Epithelial cell of prostate (primary cell): Measurements from ENCODE around the gene TBX15.

Source experiments
- DNase-seq: peaks from one replicate; pipeline ENCODE4 v3.0.0-alpha.2; 2011; ENCODE audit warnings: low read depth, low spot score
- H3K27ac ChIP-seq: fragments of 450-650 bp; 2 replicates; pipeline ENCODE4 v1.5.1; 2017; ENCODE audit warnings: mild to moderate bottlenecking

Gene TBX15

GRCh38 chr1:118986555-118987467 lies 1.3 kb downstream of the TBX15 start:
- DNase-seq, result no peak
- H3K27ac ChIP-seq, result no peak overlapping the region

GRCh38 chr1:118985640-118986554 lies 2.2 kb downstream of the TBX15 start:
- no peak overlapping the region for H3K27ac ChIP-seq
- DNase-seq, result no peak

DNA sequence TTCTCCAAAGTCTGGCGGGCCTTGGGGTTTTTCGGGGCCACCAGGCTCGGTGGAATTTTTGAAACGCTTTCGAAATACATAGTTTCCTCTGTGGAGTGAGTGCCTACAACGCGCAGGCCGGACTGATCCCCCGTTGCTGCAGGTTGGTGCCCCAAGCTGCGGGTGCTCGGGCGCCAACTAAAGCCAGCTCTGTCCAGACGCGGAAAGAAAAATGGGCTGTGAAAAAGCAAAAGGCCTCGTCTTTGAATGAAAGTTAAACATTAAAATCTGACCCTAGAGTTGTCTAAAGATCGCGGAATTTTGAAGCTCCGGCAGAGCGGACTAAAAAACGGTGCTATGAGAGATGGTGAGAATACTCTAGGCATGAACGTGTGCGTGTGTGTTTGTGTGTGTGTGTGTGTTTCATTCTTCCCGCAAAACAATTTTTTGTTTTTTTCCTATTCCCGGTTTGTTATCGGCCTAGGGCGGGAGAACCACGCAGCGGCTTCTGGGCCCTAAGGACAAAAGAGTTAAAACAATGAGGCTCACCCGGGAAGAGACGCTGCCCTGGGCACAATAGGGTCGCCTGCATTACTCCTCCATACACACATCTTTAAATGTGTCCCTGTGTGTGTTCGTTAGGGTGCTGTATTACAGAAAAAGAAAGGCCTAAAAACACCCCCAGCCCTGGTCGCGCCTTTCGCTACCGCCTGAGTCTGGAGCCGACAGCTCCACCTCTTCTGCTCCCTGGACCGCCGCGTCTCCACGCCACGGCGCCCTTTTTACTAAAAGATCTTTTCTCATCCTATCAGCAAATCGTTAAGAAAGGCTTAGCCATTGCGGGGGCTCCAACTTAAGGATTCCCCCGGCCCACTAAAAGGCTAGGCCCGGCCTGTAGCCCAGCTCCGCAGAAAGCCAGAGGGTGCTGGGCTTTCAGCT lies 3.2 kb downstream of the TBX15 start:
- H3K27ac ChIP-seq, result no peak overlapping the region

DNA sequence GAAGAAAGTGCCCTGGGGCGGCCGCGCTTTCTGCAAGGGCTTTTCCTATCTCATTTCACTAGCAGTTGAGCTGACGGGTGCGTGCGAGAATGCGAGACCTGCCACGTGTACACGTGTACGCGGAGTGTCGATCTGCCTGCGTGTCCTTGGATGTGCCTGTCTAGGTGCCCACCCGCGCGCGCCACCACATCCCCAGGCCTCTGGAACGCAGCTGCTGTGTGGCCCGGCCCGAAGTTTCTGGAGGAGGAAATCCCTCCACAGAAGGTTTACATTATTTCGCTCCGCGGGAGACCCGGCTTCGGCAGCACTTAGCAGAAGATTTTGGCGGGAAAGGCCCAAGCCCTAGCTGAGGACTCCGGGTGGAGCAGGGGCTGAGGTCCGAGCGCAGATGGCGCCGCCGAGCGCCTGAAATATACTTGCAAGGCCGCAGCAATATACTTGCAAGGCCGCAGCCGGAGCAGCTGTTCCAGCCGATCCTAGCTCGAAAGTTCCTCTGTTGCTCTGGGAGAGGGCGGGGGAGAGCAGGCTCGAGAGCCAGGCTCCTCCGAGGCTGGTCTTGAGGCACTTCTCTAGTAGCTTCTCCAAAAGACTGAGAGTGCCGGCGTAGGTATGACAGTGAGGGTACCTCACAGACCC lies 3.9 kb downstream of the TBX15 start:
- no peak overlapping the region for H3K27ac ChIP-seq
- DNase-seq, result no peak

More for the DNA sequence above, 3.2 kb downstream of the TBX15 start:
- DNase-seq, result no peak

DNA sequence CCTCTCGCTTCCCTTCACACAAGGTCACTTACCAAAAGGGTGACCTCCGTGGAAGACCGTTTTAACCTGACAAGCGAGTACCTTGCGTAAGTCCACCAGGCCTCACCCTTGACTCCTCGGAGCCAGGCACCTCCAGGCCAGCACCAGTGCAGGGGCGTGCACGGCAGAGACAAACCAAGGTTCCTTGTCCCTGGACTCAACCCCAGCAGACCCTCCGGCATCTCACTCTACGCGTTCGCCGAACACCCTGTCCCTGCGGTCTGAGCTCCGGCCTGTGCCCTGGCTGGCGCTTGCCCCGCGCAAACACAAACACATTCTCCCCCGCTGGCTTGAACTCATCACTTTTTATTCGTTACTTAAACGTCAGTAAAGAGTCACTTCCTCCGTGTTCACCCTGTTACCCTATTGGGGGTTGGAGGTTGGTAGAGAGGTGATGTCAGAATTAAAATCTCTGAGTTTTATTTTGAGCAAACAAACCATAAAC lies 4.5 kb downstream of the TBX15 start:
- DNase-seq, result no peak
- no peak overlapping the region for H3K27ac ChIP-seq

GRCh38 chr1:118982821-118983557 lies 5.2 kb downstream of the TBX15 start:
- H3K27ac ChIP-seq, result no peak overlapping the region

GRCh38 chr1:118982266-118982665 lies 5.9 kb downstream of the TBX15 start:
- DNase-seq, result no peak
- H3K27ac ChIP-seq, result no peak overlapping the region

More at GRCh38 chr1:118982821-118983557, 5.2 kb downstream of the TBX15 start:
- no peak for DNase-seq

DNA sequence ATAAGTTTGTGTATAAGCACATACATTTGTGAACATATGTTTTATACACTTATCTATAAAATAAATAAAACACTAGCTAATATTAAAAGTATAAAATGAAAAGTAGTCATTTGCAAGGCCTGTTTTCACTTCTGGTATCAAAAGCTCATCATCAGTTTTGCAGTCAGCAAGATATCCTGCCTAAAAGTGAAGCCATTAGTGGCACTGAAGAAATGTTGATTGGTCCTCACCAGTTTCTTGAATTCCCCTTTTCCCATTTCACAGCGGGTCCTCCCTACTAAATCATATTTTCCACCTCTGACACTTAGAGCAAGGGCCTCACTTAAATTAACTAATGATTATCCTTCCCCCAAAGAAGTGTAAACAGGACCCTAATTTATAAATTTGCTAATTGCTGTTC lies 6.7 kb downstream of the TBX15 start:
- H3K27ac ChIP-seq, result no peak overlapping the region
- DNase-seq, result no peak

- no peak for DNase-seq
- no peak overlapping the region for H3K27ac ChIP-seq
These were observed 8.2 kb downstream of the TBX15 start for GRCh38 chr1:118979754-118980575.

DNA sequence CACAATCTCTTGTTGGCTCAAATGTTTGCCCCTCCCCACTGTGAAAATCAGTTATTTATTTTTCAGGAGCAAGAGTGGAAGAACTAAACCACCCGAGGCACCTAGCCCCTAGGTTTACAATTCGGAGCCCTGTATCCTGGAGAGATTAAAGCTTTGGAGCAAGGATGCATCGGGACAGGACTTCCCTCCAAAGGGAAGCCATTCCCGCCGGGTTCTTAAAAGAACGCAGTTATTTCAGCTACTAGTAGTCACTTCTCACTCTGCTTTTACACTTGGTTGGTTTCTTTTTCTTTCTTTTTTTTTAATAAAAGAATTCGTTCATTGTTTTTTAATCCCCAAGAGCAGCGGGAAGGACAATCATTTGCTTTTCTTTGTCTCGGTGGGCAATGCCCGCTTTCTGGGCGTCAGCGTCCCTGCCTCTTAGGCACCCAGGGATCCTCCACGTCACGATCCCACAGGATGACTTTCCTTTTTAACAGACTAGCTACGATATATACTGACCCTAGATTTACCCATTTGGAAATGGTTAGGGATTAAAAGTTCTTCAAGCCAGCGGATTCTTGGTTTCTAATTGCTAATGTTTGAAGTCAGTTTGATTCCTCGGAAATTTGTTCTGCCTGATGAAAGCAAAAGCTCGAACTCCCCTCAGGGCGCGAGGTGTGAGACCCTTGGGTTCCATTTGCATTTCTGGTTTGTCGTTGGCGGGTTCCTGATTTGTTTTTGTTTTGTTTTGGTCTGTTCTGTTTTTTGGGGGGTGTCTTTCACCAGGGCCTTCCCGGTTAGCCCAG lies 9.0 kb downstream of the TBX15 start:
- H3K27ac ChIP-seq, result no peak overlapping the region
- DNase-seq, result no peak

- no peak overlapping the region for H3K27ac ChIP-seq
- no peak for DNase-seq
These were observed 10.5 kb downstream of the TBX15 start for GRCh38 chr1:118977600-118977999.

GRCh38 chr1:118974661-118975060 lies 13.5 kb downstream of the TBX15 start:
- DNase-seq, result no peak
- no peak overlapping the region for H3K27ac ChIP-seq

DNA sequence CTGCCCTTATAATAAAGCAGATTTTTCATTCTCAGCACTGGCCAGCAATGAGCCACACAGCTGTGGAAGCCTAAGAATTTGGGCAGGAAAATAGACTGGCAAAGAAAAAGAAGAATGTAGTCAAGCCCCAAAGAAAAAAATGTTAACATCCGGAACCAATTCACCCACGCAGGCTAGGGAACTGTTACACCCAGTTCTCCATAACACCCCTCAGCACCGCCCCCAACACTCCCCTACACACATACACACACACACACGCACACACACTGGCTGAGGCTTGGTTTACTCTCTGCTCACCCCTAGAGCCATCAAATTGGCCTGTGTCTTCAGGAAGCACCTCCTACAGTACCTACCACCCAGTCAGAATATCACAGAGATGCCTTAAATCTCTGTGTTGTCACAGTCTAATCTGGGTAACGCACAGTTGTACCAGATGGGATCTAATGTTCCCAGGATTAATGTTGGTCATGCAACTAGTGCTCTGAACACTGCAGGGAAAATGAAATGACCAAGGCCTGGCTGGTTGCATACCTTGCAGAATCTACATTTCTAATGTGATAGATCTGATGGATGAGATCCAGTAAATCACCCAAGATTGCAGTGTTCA lies 14.5 kb downstream of the TBX15 start:
- no peak overlapping the region for H3K27ac ChIP-seq
- DNase-seq, result no peak

DNA sequence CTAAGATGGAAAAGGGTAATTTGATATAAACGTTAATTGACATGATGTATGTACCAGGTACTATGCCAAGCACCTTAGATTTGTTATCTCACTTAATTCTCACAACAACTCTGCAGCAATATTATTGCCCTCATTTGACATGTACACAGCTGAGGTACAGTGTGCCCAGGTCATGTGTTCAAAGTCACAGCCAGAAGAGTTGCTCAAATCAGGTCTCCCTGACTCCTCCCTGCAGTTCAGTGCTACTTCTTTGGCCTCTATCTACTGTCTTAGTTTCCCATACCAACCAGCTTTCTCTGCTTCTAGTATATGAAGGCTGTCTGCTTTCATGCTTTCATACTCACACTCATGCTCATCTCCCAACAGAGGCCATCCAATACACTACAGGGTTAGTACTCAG lies 15.1 kb downstream of the TBX15 start:
- no peak overlapping the region for H3K27ac ChIP-seq

DNA sequence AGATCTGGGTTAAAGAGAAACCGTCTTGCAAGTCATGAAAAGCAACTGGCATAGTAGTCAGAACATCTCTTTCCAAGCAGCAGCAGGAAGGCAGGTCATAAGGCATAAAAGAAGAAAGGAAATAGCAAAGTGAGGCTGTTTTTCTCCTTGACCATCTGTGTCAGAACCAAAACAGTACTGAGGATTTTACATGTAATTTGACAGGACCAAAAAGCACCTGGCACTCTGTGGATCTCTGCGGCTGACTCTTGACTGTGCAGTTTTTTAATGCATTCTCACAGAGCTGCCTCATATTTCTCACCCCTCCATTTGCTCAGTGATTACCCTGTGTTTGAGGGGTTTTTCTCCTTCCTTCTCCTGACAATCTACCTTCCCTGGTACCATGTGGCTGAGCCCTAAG lies 17.7 kb downstream of the TBX15 start:
- DNase-seq, result no peak
- H3K27ac ChIP-seq, result no peak overlapping the region

More for the DNA sequence above, 15.1 kb downstream of the TBX15 start:
- no peak for DNase-seq
